ENCODE data around the gene TAC3. TPM values are rescaled to one million over a fixed set of nuclear protein-coding genes. Genes with fewer than 3 reads are reported as not detected.

The TAC3 gene
- total RNA-seq, 4 donors from 2014 or later: not detected

- 53 to 62% methylated on average over 11 to 12 of the region's 12 CpGs for WGBS, 2 donors
Observed at GRCh38 chr12:57011438-57012424, 4.6 kb downstream of the TAC3 start.

GRCh38 chr12:57010627-57011247, 5.6 kb downstream of the TAC3 start:
- TF ChIP-seq POLR2A (IDR thresholded peaks at IDR 0.05): no peak
- no peak for TF ChIP-seq CTCF (IDR thresholded peaks at IDR 0.05)
- H3K4me1 ChIP-seq: peaks cover 6 to 16% (median 6%) of the 10 kb centered on the region in 3 donors
- H3K27ac ChIP-seq: no peak overlapping the region
- no peak overlapping the region for H3K4me3 ChIP-seq
- 89 to 94% methylated on average over 4 of the region's 4 CpGs for WGBS, 2 donors
- H3K9me3 ChIP-seq: no peaks in the 10 kb centered on the region
- intact Hi-C loops (cut with DNase I): no loop called here
- H3K27me3 ChIP-seq: peaks cover 0 to 25% (median 0%) of the 10 kb centered on the region in 4 donors
- no peak for DNase-seq
- no peaks in the 10 kb centered on the region for H3K36me3 ChIP-seq

More at GRCh38 chr12:57011438-57012424, 4.6 kb downstream of the TAC3 start:
- intact Hi-C loops (cut with DNase I): no loop called here
- Histone ChIP-seq H3K27ac (no peak overlapping the region), H3K27me3 (peaks cover 0 to 34% (median 0%) of the 10 kb centered on the region in 4 donors), H3K36me3 (no peaks in the 10 kb centered on the region), H3K9me3 (no peaks in the 10 kb centered on the region), H3K4me1 (peaks cover 3 to 12% (median 6%) of the 10 kb centered on the region in 3 donors), H3K4me3 (no peak overlapping the region)
- DNase-seq: no peak
- no peak for TF ChIP-seq CTCF (IDR thresholded peaks at IDR 0.05)
- no peak for TF ChIP-seq POLR2A (IDR thresholded peaks at IDR 0.05)

GRCh38 chr12:57009949-57010626, 6.2 kb downstream of the TAC3 start:
- peaks cover 12 to 23% (median 13%) of the 10 kb centered on the region in 3 donors for H3K4me1 ChIP-seq
- TF ChIP-seq CTCF (IDR thresholded peaks at IDR 0.05): no peak
- no peak for TF ChIP-seq POLR2A (IDR thresholded peaks at IDR 0.05)
- no peak for DNase-seq
- H3K27ac ChIP-seq: no peak overlapping the region
- no peak overlapping the region for H3K4me3 ChIP-seq
- H3K27me3 ChIP-seq: peaks cover 0 to 18% (median 0%) of the 10 kb centered on the region in 4 donors
- H3K9me3 ChIP-seq: no peaks in the 10 kb centered on the region
- intact Hi-C loops (cut with DNase I): loop anchor here (5.0 kb wide), 1 partner anchor 52 kb away; no protein-coding TSS in a partner anchor
- 89% methylated on average over 5 of the region's 5 CpGs for WGBS, 2 donors
- no peaks in the 10 kb centered on the region for H3K36me3 ChIP-seq

- H3K4me3 ChIP-seq: no peak overlapping the region
- no peak for DNase-seq
- intact Hi-C loops (cut with DNase I): loop anchor here (5.0 kb wide), 1 partner anchor 54 kb away; no protein-coding TSS in a partner anchor
Observed at GRCh38 chr12:57008178-57008577, 8.2 kb downstream of the TAC3 start.

More at GRCh38 chr12:57008178-57008577, 8.2 kb downstream of the TAC3 start:
- no peak for TF ChIP-seq POLR2A (IDR thresholded peaks at IDR 0.05)
- TF ChIP-seq CTCF (IDR thresholded peaks at IDR 0.05): peak in 5 of 6 experiments; percentile 44 to 72 (median 61)
- Histone ChIP-seq H3K9me3 (no peaks in the 10 kb centered on the region), H3K27ac (peak overlapping the region in 1 of 4 donors; percentile 21), H3K36me3 (peaks cover 9 to 16% (median 10%) of the 10 kb centered on the region in 3 donors), H3K27me3 (no peaks in the 10 kb centered on the region), H3K4me1 (peaks cover 12 to 33% (median 13%) of the 10 kb centered on the region in 3 donors)
